Uterus (tissue), 2 donors: Measurements from ENCODE around the gene APOBEC3G.

Experiments used
- CTCF ChIP-seq, 4 experiments: fragments of 200-600 bp in 2 of 4; fragments of 450-650 bp in 2 of 4; sonication (generic) in 2 of 4; IDR thresholded peaks; one replicate each; pipeline ENCODE4 v1.5.1; 2016 to 2019; ENCODE audit warnings: antibody characterized with exemption in 4 of 4, mild to moderate bottlenecking in 2 of 4, moderate library complexity in 1 of 4
- POLR2A ChIP-seq, 2 donors: fragments of 450-650 bp; IDR thresholded peaks; one replicate each; pipeline ENCODE4 v1.6.1; 2016; ENCODE audit warnings: antibody characterized with exemption in 2 of 2, mild to moderate bottlenecking in 1 of 2, moderate library complexity in 1 of 2

GRCh38 chr22:39097098-39098020 lies 20.3 kb downstream of the APOBEC3G start, which contains the start of gene APOBEC3H:
- no peak for TF ChIP-seq CTCF (IDR thresholded peaks at IDR 0.05)
- TF ChIP-seq POLR2A (IDR thresholded peaks at IDR 0.05) = no peak
